ENCODE measurements around the gene CMIP.
A peak's percentile ranks its signal among the peaks of the same experiment; 100 is the strongest.

Gene CMIP

DNA sequence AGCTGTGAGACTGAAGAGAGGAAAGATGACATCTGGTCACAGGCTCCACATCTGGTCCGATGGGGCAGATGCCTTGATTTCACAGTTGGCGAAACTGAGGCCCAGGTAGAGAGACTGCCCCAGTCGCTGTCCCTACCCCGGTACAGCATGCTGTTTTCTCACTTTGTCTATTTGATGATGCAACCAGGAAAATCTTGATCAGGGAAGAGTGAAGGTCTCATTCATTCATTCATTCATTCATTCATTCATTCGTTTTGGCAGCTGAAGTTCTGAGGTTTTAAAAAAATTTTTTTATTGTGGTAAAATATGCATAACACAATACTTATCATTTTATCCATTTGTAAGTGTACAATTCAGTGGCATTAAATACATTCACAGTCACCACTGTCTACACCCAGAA, 19.7 kb downstream of the CMIP start:
- H3K4me2 ChIP-seq (ENCODE audit: insufficient read depth, low read length): no peak overlapping the region
- peaks cover 100% of the 10 kb centered on the region for H3K79me2 ChIP-seq (ENCODE audit: insufficient read depth, low read length)
- H4K20me1 ChIP-seq (ENCODE audit: insufficient read depth, low read length): peaks cover 81% of the 10 kb centered on the region
- ATAC-seq (ENCODE audit: insufficient read depth, low read depth) (no peak), DNase-seq (no peak)
- H3K36me3 ChIP-seq (ENCODE audit: insufficient read depth, low read length): peaks cover 43% of the 10 kb centered on the region
- H3K27ac ChIP-seq (ENCODE audit: low read length): no peak overlapping the region
- no peaks in the 10 kb centered on the region for H3K9me3 ChIP-seq (ENCODE audit: insufficient read depth, low read length, severe bottlenecking)
- no peaks in the 10 kb centered on the region for H3K27me3 ChIP-seq (ENCODE audit: insufficient read depth, low read length, poor library complexity)
- H2AFZ ChIP-seq (ENCODE audit: low read depth, low read length): no peak overlapping the region
- H3K4me3 ChIP-seq (ENCODE audit: low read depth in 1 of 2, low read length in 2 of 2): no peak overlapping the region
- H3K4me1 ChIP-seq (ENCODE audit: insufficient read depth, low read length): peaks cover 30% of the 10 kb centered on the region
- TF ChIP-seq, protein P1, sequence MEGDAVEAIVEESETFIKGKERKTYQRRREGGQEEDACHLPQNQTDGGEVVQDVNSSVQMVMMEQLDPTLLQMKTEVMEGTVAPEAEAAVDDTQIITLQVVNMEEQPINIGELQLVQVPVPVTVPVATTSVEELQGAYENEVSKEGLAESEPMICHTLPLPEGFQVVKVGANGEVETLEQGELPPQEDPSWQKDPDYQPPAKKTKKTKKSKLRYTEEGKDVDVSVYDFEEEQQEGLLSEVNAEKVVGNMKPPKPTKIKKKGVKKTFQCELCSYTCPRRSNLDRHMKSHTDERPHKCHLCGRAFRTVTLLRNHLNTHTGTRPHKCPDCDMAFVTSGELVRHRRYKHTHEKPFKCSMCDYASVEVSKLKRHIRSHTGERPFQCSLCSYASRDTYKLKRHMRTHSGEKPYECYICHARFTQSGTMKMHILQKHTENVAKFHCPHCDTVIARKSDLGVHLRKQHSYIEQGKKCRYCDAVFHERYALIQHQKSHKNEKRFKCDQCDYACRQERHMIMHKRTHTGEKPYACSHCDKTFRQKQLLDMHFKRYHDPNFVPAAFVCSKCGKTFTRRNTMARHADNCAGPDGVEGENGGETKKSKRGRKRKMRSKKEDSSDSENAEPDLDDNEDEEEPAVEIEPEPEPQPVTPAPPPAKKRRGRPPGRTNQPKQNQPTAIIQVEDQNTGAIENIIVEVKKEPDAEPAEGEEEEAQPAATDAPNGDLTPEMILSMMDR (IDR thresholded peaks at IDR 0.05; ENCODE audit: borderline replicate concordance, extremely low read depth, low read length, poor library complexity, severe bottlenecking): no peak
- no peak for TF ChIP-seq EZH2 (IDR thresholded peaks at IDR 0.05; ENCODE audit: borderline replicate concordance, low read depth, low read length, severe bottlenecking)
- no peak overlapping the region for H3K9ac ChIP-seq (ENCODE audit: low read depth, low read length)

DNA sequence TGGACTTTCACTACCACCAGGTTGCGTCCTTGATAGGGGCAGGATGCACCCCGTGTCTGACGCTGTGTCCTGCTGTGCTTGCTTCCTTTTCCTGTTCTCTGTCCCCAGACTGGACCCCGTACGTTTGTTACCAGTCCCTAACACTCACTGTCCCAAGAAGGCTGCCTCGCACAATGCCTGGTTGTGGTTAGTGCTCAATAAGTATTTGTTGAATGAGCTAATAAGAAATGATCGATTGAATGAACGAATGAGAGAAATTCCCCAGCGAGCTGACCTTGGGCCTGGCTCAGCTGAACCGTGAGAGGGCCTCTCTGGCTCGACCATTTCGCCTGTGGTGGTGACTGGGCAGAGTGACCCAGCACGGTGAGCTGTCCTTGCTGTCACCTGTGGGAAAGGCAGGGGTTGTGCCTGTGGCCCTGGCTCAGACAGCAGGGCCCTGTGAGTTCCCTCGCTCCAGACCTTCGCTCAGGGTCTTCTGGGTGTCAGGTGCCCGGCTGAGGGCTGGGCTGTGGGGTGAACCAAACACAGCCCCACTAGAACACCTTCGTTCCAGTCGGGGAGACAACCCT, 20.9 kb downstream of the CMIP start:
- Histone ChIP-seq H4K20me1 (ENCODE audit: insufficient read depth, low read length) (peaks cover 75% of the 10 kb centered on the region), H3K4me3 (ENCODE audit: low read depth in 1 of 2, low read length in 2 of 2) (no peak overlapping the region), H3K4me2 (ENCODE audit: insufficient read depth, low read length) (no peak overlapping the region), H3K79me2 (ENCODE audit: insufficient read depth, low read length) (peaks cover 91% of the 10 kb centered on the region), H3K36me3 (ENCODE audit: insufficient read depth, low read length) (peaks cover 33% of the 10 kb centered on the region), H3K27ac (ENCODE audit: low read length) (peak overlapping the region; percentile 30; the same call in 1 of the 2 replicates), H3K27me3 (ENCODE audit: insufficient read depth, low read length, poor library complexity) (no peaks in the 10 kb centered on the region), H3K9me3 (ENCODE audit: insufficient read depth, low read length, severe bottlenecking) (no peaks in the 10 kb centered on the region), H3K4me1 (ENCODE audit: insufficient read depth, low read length) (peaks cover 42% of the 10 kb centered on the region), H2AFZ (ENCODE audit: low read depth, low read length) (no peak overlapping the region), H3K9ac (ENCODE audit: low read depth, low read length) (no peak overlapping the region)
- TF ChIP-seq, protein P1 (IDR thresholded peaks at IDR 0.05; ENCODE audit: borderline replicate concordance, extremely low read depth, low read length, poor library complexity, severe bottlenecking): no peak
- no peak for TF ChIP-seq EZH2 (IDR thresholded peaks at IDR 0.05; ENCODE audit: borderline replicate concordance, low read depth, low read length, severe bottlenecking)
- ATAC-seq (ENCODE audit: insufficient read depth, low read depth): no peak
- no peak for DNase-seq

DNA sequence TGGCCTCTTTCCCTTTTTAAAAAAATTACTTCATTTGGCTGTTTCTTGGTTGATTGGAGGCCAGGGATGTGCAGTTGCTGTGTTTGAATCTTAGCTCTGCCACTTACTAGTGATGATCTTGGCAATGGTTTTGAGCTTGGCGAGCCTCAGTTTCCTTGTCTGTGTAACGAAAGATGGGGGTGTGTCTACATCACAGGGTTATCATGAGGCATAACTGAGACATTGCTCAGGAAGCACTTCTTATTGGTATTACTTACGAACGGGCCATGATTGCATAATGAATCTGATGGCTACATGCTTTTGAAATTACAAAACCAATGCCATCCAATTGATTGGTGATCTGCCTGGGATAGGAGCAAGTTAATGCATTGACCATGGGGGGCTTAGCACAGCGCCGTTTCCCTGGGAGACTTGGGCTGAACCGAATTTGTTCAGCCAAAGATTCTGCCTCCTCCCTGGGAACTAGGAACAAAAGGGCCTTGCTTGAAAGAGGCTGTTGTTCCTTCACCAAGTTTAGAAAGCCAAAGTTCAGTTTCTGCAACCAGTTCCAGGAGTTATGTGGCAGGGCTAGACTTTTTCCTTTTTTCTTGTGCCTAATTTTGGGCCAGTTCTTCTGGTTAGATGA, 21.9 kb downstream of the CMIP start:
- H3K4me2 ChIP-seq (ENCODE audit: insufficient read depth, low read length): no peak overlapping the region
- H3K79me2 ChIP-seq (ENCODE audit: insufficient read depth, low read length): peaks cover 89% of the 10 kb centered on the region
- peaks cover 77% of the 10 kb centered on the region for H4K20me1 ChIP-seq (ENCODE audit: insufficient read depth, low read length)
- H3K9ac ChIP-seq (ENCODE audit: low read depth, low read length): no peak overlapping the region
- no peak for TF ChIP-seq EZH2 (IDR thresholded peaks at IDR 0.05; ENCODE audit: borderline replicate concordance, low read depth, low read length, severe bottlenecking)
- TF ChIP-seq, protein P1 (IDR thresholded peaks at IDR 0.05; ENCODE audit: borderline replicate concordance, extremely low read depth, low read length, poor library complexity, severe bottlenecking): no peak
- no peaks in the 10 kb centered on the region for H3K27me3 ChIP-seq (ENCODE audit: insufficient read depth, low read length, poor library complexity)
- no peak overlapping the region for H3K4me3 ChIP-seq (ENCODE audit: low read depth in 1 of 2, low read length in 2 of 2)
- H3K36me3 ChIP-seq (ENCODE audit: insufficient read depth, low read length): peaks cover 35% of the 10 kb centered on the region
- DNase-seq: no peak
- H3K9me3 ChIP-seq (ENCODE audit: insufficient read depth, low read length, severe bottlenecking): no peaks in the 10 kb centered on the region
- peak overlapping the region; percentile 52 for H3K27ac ChIP-seq (ENCODE audit: low read length)
- H3K4me1 ChIP-seq (ENCODE audit: insufficient read depth, low read length): peaks cover 52% of the 10 kb centered on the region
- no peak overlapping the region for H2AFZ ChIP-seq (ENCODE audit: low read depth, low read length)
- no peak for ATAC-seq (ENCODE audit: insufficient read depth, low read depth)
